ENCODE measurements around the gene DKK1. TPM values are rescaled to one million over a fixed set of nuclear protein-coding genes. Genes with fewer than 3 reads are reported as not detected.

DKK1 gene
- total RNA-seq, 4 donors from 2014 or later = 12.7 to 18.5 (median 15.8) TPM

- H3K4me1 ChIP-seq = no peaks in the 10 kb centered on the region
- H3K27ac ChIP-seq = no peak overlapping the region
- no peaks in the 10 kb centered on the region for H3K36me3 ChIP-seq
- 75% methylated on average over 1 of the region's 1 CpG for WGBS
- H3K4me3 ChIP-seq = no peak overlapping the region
- DNase-seq (ENCODE audit: low spot score in 2 of 2) = no peak
- TF ChIP-seq EP300 (IDR thresholded peaks at IDR 0.05) = no peak
- TF ChIP-seq POLR2AphosphoS5 (IDR thresholded peaks at IDR 0.05) = no peak
- no peak for TF ChIP-seq POLR2A (IDR thresholded peaks at IDR 0.05)
- no peak for TF ChIP-seq CTCF (IDR thresholded peaks at IDR 0.05)
- no peaks in the 10 kb centered on the region for H3K27me3 ChIP-seq
- H3K9me3 ChIP-seq = no peaks in the 10 kb centered on the region
Observed at GRCh38 chr10:52337225-52337624, 23.1 kb downstream of the DKK1 start.

GRCh38 chr10:52343439-52343838, 29.4 kb downstream of the DKK1 start:
- Histone ChIP-seq H3K36me3 (no peaks in the 10 kb centered on the region), H3K4me3 (no peak overlapping the region), H3K9me3 (no peaks in the 10 kb centered on the region), H3K27ac (no peak overlapping the region), H3K27me3 (no peaks in the 10 kb centered on the region), H3K4me1 (no peaks in the 10 kb centered on the region)
- WGBS = 71% methylated on average over 4 of the region's 4 CpGs
- DNase-seq (ENCODE audit: low spot score in 2 of 2) = no peak
- TF ChIP-seq EP300 (IDR thresholded peaks at IDR 0.05) = no peak
- no peak for TF ChIP-seq POLR2AphosphoS5 (IDR thresholded peaks at IDR 0.05)
- TF ChIP-seq CTCF (IDR thresholded peaks at IDR 0.05) = no peak
- TF ChIP-seq POLR2A (IDR thresholded peaks at IDR 0.05) = no peak

DNA sequence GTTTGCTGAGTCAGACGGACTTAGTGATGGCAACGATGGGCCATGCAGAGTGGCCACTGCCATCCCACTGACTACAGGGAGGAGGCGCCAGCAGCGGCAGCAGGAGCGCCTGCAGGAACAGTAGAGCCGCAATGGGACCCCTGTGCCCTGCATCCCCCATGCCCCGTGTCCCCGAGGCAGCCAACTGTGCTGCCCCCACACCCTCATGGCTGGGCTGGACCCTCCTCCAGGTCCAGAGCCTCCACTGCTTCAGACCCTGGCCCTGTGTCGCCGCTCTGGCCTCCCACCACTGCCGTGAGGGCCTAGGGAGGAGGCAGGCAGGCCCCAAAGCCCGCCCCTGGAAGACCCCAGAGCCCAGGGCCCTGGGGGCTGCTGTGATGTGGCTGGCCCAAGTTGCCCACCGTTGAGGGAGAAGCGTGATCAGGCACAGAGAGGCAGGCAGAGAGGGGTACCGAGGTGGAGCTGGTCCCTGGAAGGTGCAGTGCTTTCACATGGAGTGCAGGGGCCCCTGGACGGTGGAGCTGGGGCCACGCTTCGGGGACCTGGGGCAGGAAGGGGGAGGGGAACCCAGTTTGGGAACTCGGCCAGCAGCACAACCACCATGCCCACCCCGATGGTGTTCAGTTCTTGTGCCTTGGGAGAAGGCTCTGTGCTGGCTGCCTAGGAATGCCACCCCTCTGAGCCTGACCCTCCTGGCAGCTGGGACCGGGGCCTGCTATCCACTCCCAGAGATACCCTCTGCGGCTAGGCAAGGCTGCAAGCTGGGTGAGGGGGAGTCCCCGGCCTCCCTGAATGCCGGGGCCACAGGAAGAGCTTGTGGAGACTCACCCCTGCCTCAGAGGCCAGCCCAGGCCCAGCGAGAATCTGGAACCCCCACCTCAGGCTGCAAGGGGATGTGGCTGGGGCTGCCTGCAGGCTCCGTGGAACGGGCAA, 32.6 kb downstream of the DKK1 start:
- WGBS = 92% methylated on average over 19 of the region's 27 CpGs
- Histone ChIP-seq H3K4me1 (no peaks in the 10 kb centered on the region), H3K27me3 (no peaks in the 10 kb centered on the region), H3K27ac (no peak overlapping the region), H3K4me3 (no peak overlapping the region), H3K36me3 (no peaks in the 10 kb centered on the region), H3K9me3 (no peaks in the 10 kb centered on the region)
- no peak for TF ChIP-seq CTCF (IDR thresholded peaks at IDR 0.05)
- no peak for TF ChIP-seq POLR2AphosphoS5 (IDR thresholded peaks at IDR 0.05)
- TF ChIP-seq EP300 (IDR thresholded peaks at IDR 0.05) = no peak
- TF ChIP-seq POLR2A (IDR thresholded peaks at IDR 0.05) = no peak
- DNase-seq (ENCODE audit: low spot score in 2 of 2) = no peak

- TF ChIP-seq POLR2A (IDR thresholded peaks at IDR 0.05) = no peak
- TF ChIP-seq POLR2AphosphoS5 (IDR thresholded peaks at IDR 0.05) = no peak
- TF ChIP-seq EP300 (IDR thresholded peaks at IDR 0.05) = no peak
- TF ChIP-seq CTCF (IDR thresholded peaks at IDR 0.05) = no peak
- Histone ChIP-seq H3K4me1 (no peaks in the 10 kb centered on the region), H3K9me3 (no peaks in the 10 kb centered on the region), H3K27ac (no peak overlapping the region), H3K4me3 (no peak overlapping the region), H3K36me3 (no peaks in the 10 kb centered on the region), H3K27me3 (no peaks in the 10 kb centered on the region)
- no CpG with 5 or more reads among the region's 5 CpGs for WGBS
- DNase-seq (ENCODE audit: low spot score in 2 of 2) = no peak
Observed at GRCh38 chr10:52347327-52347667, 33.2 kb downstream of the DKK1 start.

- Histone ChIP-seq H3K4me1 (no peaks in the 10 kb centered on the region), H3K27ac (no peak overlapping the region), H3K9me3 (no peaks in the 10 kb centered on the region), H3K27me3 (no peaks in the 10 kb centered on the region), H3K4me3 (no peak overlapping the region), H3K36me3 (no peaks in the 10 kb centered on the region)
- WGBS = 67% methylated on average over 3 of the region's 5 CpGs
- no peak for TF ChIP-seq EP300 (IDR thresholded peaks at IDR 0.05)
- TF ChIP-seq POLR2A (IDR thresholded peaks at IDR 0.05) = no peak
- no peak for DNase-seq (ENCODE audit: low spot score in 2 of 2)
Observed at GRCh38 chr10:52348037-52348564, 34.0 kb downstream of the DKK1 start.

Measured in suprapubic skin (tissue), 4 donors.